ENCODE results near the gene SPATA13. TPM values are rescaled to one million over a fixed set of nuclear protein-coding genes. Genes with fewer than 3 reads are reported as not detected.

The SPATA13 gene
- total RNA-seq, 1 donor from 2014 or later = 5.1 TPM

GRCh38 chr13:24133021-24133795 lies 27.3 kb upstream of the SPATA13 start:
- Mint-ChIP-seq H3K4me3 (ENCODE audit: unreplicated experiment) (no peak overlapping the region), H3K36me3 (ENCODE audit: low read depth) (peaks cover 3% of the 10 kb centered on the region), H3K9me3 (ENCODE audit: low read depth) (peaks cover 11% of the 10 kb centered on the region), H3K27me3 (ENCODE audit: low read depth) (peaks cover 4% of the 10 kb centered on the region), H3K4me1 (ENCODE audit: low read depth) (peaks cover 9% of the 10 kb centered on the region), H3K27ac (ENCODE audit: unreplicated experiment) (no peak overlapping the region)
- DNase-seq (ENCODE audit: low spot score) = no peak
- TF ChIP-seq, protein P1, sequence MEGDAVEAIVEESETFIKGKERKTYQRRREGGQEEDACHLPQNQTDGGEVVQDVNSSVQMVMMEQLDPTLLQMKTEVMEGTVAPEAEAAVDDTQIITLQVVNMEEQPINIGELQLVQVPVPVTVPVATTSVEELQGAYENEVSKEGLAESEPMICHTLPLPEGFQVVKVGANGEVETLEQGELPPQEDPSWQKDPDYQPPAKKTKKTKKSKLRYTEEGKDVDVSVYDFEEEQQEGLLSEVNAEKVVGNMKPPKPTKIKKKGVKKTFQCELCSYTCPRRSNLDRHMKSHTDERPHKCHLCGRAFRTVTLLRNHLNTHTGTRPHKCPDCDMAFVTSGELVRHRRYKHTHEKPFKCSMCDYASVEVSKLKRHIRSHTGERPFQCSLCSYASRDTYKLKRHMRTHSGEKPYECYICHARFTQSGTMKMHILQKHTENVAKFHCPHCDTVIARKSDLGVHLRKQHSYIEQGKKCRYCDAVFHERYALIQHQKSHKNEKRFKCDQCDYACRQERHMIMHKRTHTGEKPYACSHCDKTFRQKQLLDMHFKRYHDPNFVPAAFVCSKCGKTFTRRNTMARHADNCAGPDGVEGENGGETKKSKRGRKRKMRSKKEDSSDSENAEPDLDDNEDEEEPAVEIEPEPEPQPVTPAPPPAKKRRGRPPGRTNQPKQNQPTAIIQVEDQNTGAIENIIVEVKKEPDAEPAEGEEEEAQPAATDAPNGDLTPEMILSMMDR (IDR thresholded peaks at IDR 0.05) = no peak

GRCh38 chr13:24134231-24134630 lies 26.3 kb upstream of the SPATA13 start:
- TF ChIP-seq, protein P1 (IDR thresholded peaks at IDR 0.05) = no peak
- no peak for DNase-seq (ENCODE audit: low spot score)
- H3K4me3 Mint-ChIP-seq (ENCODE audit: unreplicated experiment) = no peak overlapping the region
- peaks cover 11% of the 10 kb centered on the region for H3K9me3 Mint-ChIP-seq (ENCODE audit: low read depth)
- H3K27me3 Mint-ChIP-seq (ENCODE audit: low read depth) = peaks cover 4% of the 10 kb centered on the region
- H3K36me3 Mint-ChIP-seq (ENCODE audit: low read depth) = peaks cover 3% of the 10 kb centered on the region
- H3K4me1 Mint-ChIP-seq (ENCODE audit: low read depth) = peaks cover 9% of the 10 kb centered on the region
- no peak overlapping the region for H3K27ac Mint-ChIP-seq (ENCODE audit: unreplicated experiment)

- Mint-ChIP-seq H3K4me3 (ENCODE audit: unreplicated experiment) (no peak overlapping the region), H3K27me3 (ENCODE audit: low read depth) (peaks cover 4% of the 10 kb centered on the region), H3K36me3 (ENCODE audit: low read depth) (peaks cover 3% of the 10 kb centered on the region), H3K4me1 (ENCODE audit: low read depth) (peaks cover 9% of the 10 kb centered on the region), H3K9me3 (ENCODE audit: low read depth) (peaks cover 11% of the 10 kb centered on the region), H3K27ac (ENCODE audit: unreplicated experiment) (no peak overlapping the region)
- DNase-seq (ENCODE audit: low spot score) = no peak
- TF ChIP-seq, protein P1 (IDR thresholded peaks at IDR 0.05) = no peak
Observed at GRCh38 chr13:24134757-24135156, 25.8 kb upstream of the SPATA13 start.

DNA sequence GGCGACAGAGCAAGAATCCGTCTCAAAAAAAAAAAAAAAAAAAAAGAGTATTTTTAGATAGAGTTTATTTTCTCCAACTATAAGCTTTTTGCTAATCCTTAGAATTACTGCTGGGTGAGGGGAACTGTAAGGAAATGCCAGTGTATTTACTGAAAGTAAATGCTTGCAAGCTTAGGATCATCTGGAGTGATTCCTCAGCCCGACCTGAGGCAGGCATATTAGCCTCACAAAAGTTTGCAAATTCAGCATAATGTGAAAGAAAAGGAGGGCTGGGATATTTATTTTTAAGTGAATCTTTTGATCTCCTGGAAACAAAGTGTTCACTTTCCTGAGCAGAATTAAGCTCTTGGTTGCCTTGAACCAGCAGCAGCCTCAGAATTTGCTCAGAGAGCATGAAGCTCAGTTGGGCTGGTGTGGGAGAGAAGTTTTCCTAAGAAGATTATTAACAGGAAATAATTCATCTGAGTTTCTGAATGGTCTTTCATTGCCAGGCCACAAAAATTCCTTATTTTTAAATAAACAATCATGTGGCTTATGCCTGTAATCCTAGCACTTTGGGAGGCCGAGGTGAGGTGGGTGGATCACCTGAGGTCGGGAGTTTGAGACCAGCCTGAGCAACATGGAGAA lies 24.7 kb upstream of the SPATA13 start:
- no peak overlapping the region for H3K4me3 Mint-ChIP-seq (ENCODE audit: unreplicated experiment)
- H3K27ac Mint-ChIP-seq (ENCODE audit: unreplicated experiment) = peak overlapping the region; percentile 61
- peaks cover 3% of the 10 kb centered on the region for H3K36me3 Mint-ChIP-seq (ENCODE audit: low read depth)
- TF ChIP-seq, protein P1 (IDR thresholded peaks at IDR 0.05) = no peak
- DNase-seq (ENCODE audit: low spot score) = no peak
- H3K27me3 Mint-ChIP-seq (ENCODE audit: low read depth) = no peaks in the 10 kb centered on the region
- H3K9me3 Mint-ChIP-seq (ENCODE audit: low read depth) = peaks cover 11% of the 10 kb centered on the region
- H3K4me1 Mint-ChIP-seq (ENCODE audit: low read depth) = peaks cover 9% of the 10 kb centered on the region

DNA sequence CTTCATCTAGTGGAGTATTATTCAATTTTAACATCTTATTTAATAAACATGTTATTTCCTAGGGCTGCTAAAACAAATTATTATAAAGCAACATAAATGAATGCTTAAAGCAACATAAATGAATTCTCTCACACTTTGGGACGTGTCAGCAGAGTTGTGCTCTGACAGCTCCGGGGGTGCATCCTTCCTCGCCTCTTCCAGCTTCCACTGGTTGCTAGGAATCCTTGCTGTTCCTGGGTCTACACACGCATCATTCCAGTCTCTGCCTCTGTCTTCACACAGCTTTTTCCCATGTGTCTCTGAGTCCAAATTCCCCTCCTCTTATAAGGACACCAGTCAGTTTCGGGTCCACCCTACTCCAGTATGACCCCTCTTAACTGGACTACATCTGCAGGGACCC lies 21.6 kb upstream of the SPATA13 start:
- Mint-ChIP-seq H3K36me3 (ENCODE audit: low read depth) (no peaks in the 10 kb centered on the region), H3K27me3 (ENCODE audit: low read depth) (no peaks in the 10 kb centered on the region), H3K4me1 (ENCODE audit: low read depth) (peaks cover 9% of the 10 kb centered on the region), H3K4me3 (ENCODE audit: unreplicated experiment) (no peak overlapping the region), H3K27ac (ENCODE audit: unreplicated experiment) (no peak overlapping the region), H3K9me3 (ENCODE audit: low read depth) (no peaks in the 10 kb centered on the region)
- DNase-seq (ENCODE audit: low spot score) = no peak
- TF ChIP-seq, protein P1 (IDR thresholded peaks at IDR 0.05) = no peak
